Heart right ventricle (tissue), 16 donors: ENCODE data around the gene PRPF19. TPM values are rescaled to one million over a fixed set of nuclear protein-coding genes. Genes with fewer than 3 reads are reported as not detected.
A peak's percentile ranks its signal among the peaks of the same experiment; 100 is the strongest.

ENCODE experiments used
- ATAC-seq, 8 donors: fragments of 200-7000 bp; cut with Tn5 transposase; one replicate each; pipeline ENCODE4 v1.9.1; 2020; ENCODE audit warnings: mild to moderate bottlenecking in 8 of 8, moderate library complexity in 8 of 8, moderate number of reproducible peaks in 1 of 8
- DNase-seq, 2 donors: peaks; one replicate each; pipeline ENCODE4 v3.0.0-alpha.2; 2020
- H3K27ac ChIP-seq, 10 donors: fragments of 200-600 bp; sonication (generic) in 2 of 10; one replicate each; pipeline versions ENCODE4 v1.5.0 to v1.8.0; 2020 to 2022; ENCODE audit warnings: mild to moderate bottlenecking in 3 of 10
- H3K27me3 ChIP-seq, 7 donors: fragments of 200-600 bp; one replicate each; pipeline ENCODE4 v1.8.0; 2021 to 2022; ENCODE audit warnings: mild to moderate bottlenecking in 2 of 7
- H3K36me3 ChIP-seq, 9 donors: fragments of 200-600 bp; sonication (generic) in 1 of 9; one replicate each; pipeline versions ENCODE4 v1.5.0 to v1.8.0; 2020 to 2022; ENCODE audit warnings: mild to moderate bottlenecking in 2 of 9
- H3K4me1 ChIP-seq, 9 donors: fragments of 200-600 bp; sonication (generic) in 1 of 9; one replicate each; pipeline versions ENCODE4 v1.5.0 to v1.8.0; 2020 to 2022; ENCODE audit warnings: mild to moderate bottlenecking in 4 of 9
- H3K4me3 ChIP-seq, 10 donors: fragments of 200-600 bp; sonication (generic) in 2 of 10; one replicate each; pipeline versions ENCODE4 v1.5.0 to v1.8.0; 2020 to 2022; ENCODE audit warnings: mild to moderate bottlenecking in 7 of 10, moderate library complexity in 2 of 10
- H3K9me3 ChIP-seq, 11 donors: fragments of 200-600 bp in 10 of 11; sonication (generic) in 2 of 11; one replicate each; pipeline versions ENCODE4 v1.5.0 to v1.8.0; 2013 to 2022; ENCODE audit warnings: mild to moderate bottlenecking in 2 of 11, control low read depth in 1 of 11, moderate library complexity in 1 of 11
- WGBS, 2 donors: extraction: QIAGEN DNeasy Blood & Tissue Kit; methylation state at CpG; one replicate each; pipeline ENCODE4 v1.1.7; 2013; ENCODE audit warnings: inconsistent platforms in 1 of 2; 5-methylcytosine and 5-hydroxymethylcytosine counted together
- intact Hi-C, 10 donors: fragments of 100-400 bp; cut with DNase I; formaldehyde crosslinking; loops; one replicate each; pipeline versions ENCODE4 v1.11.1 to v1.14.2; 2022
- polyA plus RNA-seq, 2 donors: library from polyadenylated mRNA; stranded (reverse); fragments of 200-250 nt; gene quantifications; one replicate each; pipeline ENCODE4 v1.2.3, GENCODE V29; 2013
- total RNA-seq, 10 donors: library from RNA; stranded (reverse); fragmentation: NEBNext Ultra II Directional in 3 of 10; extraction: Animal tissue kit (Norgen Biotek cat#: 25700) in 3 of 10; gene quantifications; one replicate each; pipeline versions ENCODE4 v1.2.1 to v1.2.4, GENCODE V29; 2021 to 2023
- TF ChIP-seq, protein P1 (sequence below), 9 donors: fragments of 200-600 bp; sonication (generic) in 2 of 9; IDR thresholded peaks; one replicate each; pipeline versions ENCODE4 v1.5.0 to v1.8.0; 2021 to 2022; ENCODE audit warnings: antibody characterized with exemption in 9 of 9, mild to moderate bottlenecking in 5 of 9, moderate library complexity in 1 of 9
- donor health status: Arrhythmogenic right ventricular cardiomyopathy.
- donor health status: ischemic (EF 13 %, LVEDD 7.1; RV severe dilation, severe dysfunction).
- donor health status: healthy with polysubstance abuse.
- donor health status: DM: no; HTN: yes; CAD: no.
- donor health status: DM: no; HTN: no; CAD: no.
- donor health status: ischemic (EF 25% LVEDD 6.9; RV normal size, moderate dysfunction).
- donor health status: ischemic (EF 25% LVEDD 5.7; RV mildly dilated, moderate dysfunction).
- donor health status: healthy.
- donor health status: DM: yes; HTN: yes; CAD: no.
- donor health status: Ischemic cardiomyopathy.
- donor health status: ischemic (EF 35%, LVEDD 5.7; RV mildly dilated, moderate dysfunction).
- donor health status: nonischemic (EF 11% LVEDD 7.7; RV severe dilation, severe dysfunction).
- donor health status: DM: yes; HTN: yes; CAD: no.
- donor health status: PGD.
- donor health status: ischemic (EF 29% LVEDD 5.4; RV normal size, mild dysfunction).
- donor health status: nonischemic (EF 23%, LVEDD 6.1; RV moderate dilation, normal function).

Gene PRPF19
- total and polyA plus RNA-seq, 12 donors = 32.0 to 53.0 (median 40.1) TPM

DNA sequence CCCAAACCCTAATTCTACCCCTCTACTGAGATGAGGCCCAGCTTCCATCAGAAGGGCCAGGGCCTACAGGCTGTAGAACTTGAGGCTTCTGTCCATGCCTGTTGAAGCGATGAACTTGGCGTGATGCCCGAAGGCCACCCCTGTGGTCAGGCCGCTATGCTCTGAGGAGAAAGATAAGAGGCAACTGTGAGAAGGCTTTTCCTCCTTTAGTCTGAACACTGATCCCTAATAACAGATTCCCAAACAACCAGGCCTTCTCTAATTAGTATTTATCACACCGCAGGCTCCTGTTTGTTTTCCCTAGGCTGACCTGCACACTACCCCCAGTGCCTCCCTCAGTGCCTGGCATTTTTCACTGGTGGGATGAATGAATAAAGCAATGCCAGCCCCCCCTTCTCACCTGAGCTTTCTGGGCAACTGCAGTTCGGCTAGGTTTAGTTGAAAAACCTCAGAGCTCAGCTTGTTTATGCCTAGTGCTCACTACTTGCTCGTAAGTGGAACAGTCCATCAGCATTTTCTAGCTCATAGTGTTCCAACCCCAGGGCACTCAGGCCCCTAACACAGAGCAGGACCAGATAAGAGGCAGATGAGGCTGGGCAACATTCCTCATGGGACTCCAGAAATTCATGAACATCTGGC is 15.2 kb downstream of the PRPF19 start:
- Histone ChIP-seq H3K9me3 (no peaks in the 10 kb centered on the region), H3K36me3 (peaks cover 0 to 62% (median 23%) of the 10 kb centered on the region in 9 donors), H3K4me1 (peaks cover 3 to 22% (median 15%) of the 10 kb centered on the region in 9 donors), H3K27ac (peak overlapping the region in 5 of 10 donors; percentile 25 to 74 (median 43)), H3K4me3 (no peak overlapping the region), H3K27me3 (no peaks in the 10 kb centered on the region)
- TF ChIP-seq, protein P1, sequence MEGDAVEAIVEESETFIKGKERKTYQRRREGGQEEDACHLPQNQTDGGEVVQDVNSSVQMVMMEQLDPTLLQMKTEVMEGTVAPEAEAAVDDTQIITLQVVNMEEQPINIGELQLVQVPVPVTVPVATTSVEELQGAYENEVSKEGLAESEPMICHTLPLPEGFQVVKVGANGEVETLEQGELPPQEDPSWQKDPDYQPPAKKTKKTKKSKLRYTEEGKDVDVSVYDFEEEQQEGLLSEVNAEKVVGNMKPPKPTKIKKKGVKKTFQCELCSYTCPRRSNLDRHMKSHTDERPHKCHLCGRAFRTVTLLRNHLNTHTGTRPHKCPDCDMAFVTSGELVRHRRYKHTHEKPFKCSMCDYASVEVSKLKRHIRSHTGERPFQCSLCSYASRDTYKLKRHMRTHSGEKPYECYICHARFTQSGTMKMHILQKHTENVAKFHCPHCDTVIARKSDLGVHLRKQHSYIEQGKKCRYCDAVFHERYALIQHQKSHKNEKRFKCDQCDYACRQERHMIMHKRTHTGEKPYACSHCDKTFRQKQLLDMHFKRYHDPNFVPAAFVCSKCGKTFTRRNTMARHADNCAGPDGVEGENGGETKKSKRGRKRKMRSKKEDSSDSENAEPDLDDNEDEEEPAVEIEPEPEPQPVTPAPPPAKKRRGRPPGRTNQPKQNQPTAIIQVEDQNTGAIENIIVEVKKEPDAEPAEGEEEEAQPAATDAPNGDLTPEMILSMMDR (IDR thresholded peaks at IDR 0.05) = no peak
- WGBS, 2 donors = 60 to 61% methylated on average over 7 of the region's 7 CpGs
- ATAC-seq = peak in 6 of 8 donors; percentile 22 to 48 (median 34)
- intact Hi-C loops = loop anchor here in 3 of 10 donors (5.0 to 10.0 kb wide), 3 partner anchors 59 to 116 kb away; no protein-coding TSS in a partner anchor
- DNase-seq = peak in 1 of 2 donors; percentile 64

- Histone ChIP-seq H3K27ac (peak overlapping the region in 8 of 10 donors; percentile 19 to 74 (median 40)), H3K4me1 (peaks cover 3 to 22% (median 15%) of the 10 kb centered on the region in 9 donors), H3K4me3 (no peak overlapping the region), H3K9me3 (no peaks in the 10 kb centered on the region), H3K36me3 (peaks cover 0 to 57% (median 18%) of the 10 kb centered on the region in 9 donors), H3K27me3 (no peaks in the 10 kb centered on the region)
- intact Hi-C loops = loop anchor here in 3 of 10 donors (5.0 to 10.0 kb wide), 3 partner anchors 58 to 116 kb away; no protein-coding TSS in a partner anchor
- ATAC-seq = peak; percentile 37 to 89 (median 71)
- TF ChIP-seq, protein P1 (IDR thresholded peaks at IDR 0.05) = no peak
- WGBS, 2 donors = 43 to 62% methylated on average over 5 of the region's 5 CpGs
- DNase-seq = no peak
These were observed 15.7 kb downstream of the PRPF19 start for GRCh38 chr11:60890696-60891095.

GRCh38 chr11:60889869-60890311 is 16.5 kb downstream of the PRPF19 start:
- intact Hi-C loops = loop anchor here in 4 of 10 donors (5.0 to 10.0 kb wide), 4 partner anchors 58 to 115 kb away; no protein-coding TSS in a partner anchor
- Histone ChIP-seq H3K9me3 (no peaks in the 10 kb centered on the region), H3K27ac (peak overlapping the region in 9 of 10 donors; percentile 19 to 74 (median 40)), H3K4me1 (peaks cover 3 to 22% (median 15%) of the 10 kb centered on the region in 9 donors), H3K36me3 (peaks cover 0 to 49% (median 14%) of the 10 kb centered on the region in 9 donors), H3K4me3 (no peak overlapping the region), H3K27me3 (no peaks in the 10 kb centered on the region)
- TF ChIP-seq, protein P1 (IDR thresholded peaks at IDR 0.05) = no peak
- DNase-seq (no peak), ATAC-seq (peak in 2 of 8 donors; percentile 19 to 53)
- 60 to 61% methylated on average over 6 of the region's 6 CpGs for WGBS, 2 donors

GRCh38 chr11:60887556-60887955 is 18.8 kb downstream of the PRPF19 start:
- intact Hi-C loops = loop anchor here in 6 of 10 donors (1.0 to 5.0 kb wide), 3 partner anchors 56 to 110 kb away; no protein-coding TSS in a partner anchor
- TF ChIP-seq, protein P1 (IDR thresholded peaks at IDR 0.05) = peak in 8 of 9 donors; percentile 41 to 66 (median 62)
- no peak overlapping the region for H3K4me3 ChIP-seq
- no peaks in the 10 kb centered on the region for H3K9me3 ChIP-seq
- peaks cover 3 to 22% (median 15%) of the 10 kb centered on the region in 9 donors for H3K4me1 ChIP-seq
- 58 to 63% methylated on average over 5 of the region's 5 CpGs for WGBS, 2 donors
- peak in 1 of 2 donors; percentile 43 for DNase-seq
- peaks cover 0 to 25% (median 0%) of the 10 kb centered on the region in 9 donors for H3K36me3 ChIP-seq
- no peak overlapping the region for H3K27ac ChIP-seq
- peak; percentile 65 to 86 (median 80) for ATAC-seq
- H3K27me3 ChIP-seq = no peaks in the 10 kb centered on the region
